GM18907 (cell line): ENCODE measurements around the gene C12orf76.
"Not testable (repeated sequence)": the region's sequence is repeated elsewhere in the genome, so short reads cannot be mapped to it uniquely, and the experiment has no call there.

Experiments
- ATAC-seq: cut with Tn5 transposase; IDR thresholded peaks from one replicate; pipeline ENCODE4 v1.9.1; 2021; ENCODE audit warnings: mild to moderate bottlenecking, moderate library complexity; ENCODE audit not compliant: unreplicated experiment

C12orf76 gene

DNA sequence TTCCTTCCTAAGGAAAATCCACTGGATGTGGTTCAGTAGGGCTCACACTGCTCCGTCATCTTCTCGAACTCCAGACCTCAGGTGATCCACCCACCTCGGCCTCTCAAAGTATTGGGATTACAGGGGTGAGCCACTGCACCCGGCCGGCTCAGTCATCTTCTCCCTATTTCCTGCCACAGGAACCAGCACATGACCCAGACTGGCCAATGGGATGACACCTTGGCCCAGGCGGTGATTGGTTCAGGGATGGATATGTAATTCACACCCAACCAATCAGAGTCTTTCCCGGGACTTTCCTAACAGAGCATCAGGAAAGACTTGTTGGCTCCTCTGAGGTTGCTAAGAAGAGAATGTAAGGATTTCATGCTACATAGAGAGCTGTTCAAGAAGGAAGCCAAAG lies 19.2 kb upstream of the C12orf76 start:
- no peak for ATAC-seq

DNA sequence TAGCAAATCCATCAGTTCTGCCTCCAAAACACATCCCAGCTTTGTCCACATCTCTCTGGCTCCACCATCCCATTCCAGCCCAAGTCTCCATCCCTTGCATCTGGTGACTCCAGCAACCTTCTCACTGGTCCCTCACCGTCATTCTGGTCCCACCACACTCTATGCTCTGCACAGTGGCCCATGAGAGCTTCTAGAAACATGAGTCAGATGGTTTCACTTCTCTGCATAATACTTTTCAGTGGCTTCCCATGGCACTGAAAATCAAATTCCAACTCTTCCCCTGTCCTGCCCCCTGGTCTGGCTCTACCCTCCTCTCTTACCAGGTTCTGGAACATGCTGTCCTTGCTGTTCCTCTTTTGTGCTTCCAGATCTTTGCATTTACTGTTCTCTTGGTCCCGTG lies 17.2 kb upstream of the C12orf76 start:
- ATAC-seq, result no peak

GRCh38 chr12:110062241-110062640 lies 13.9 kb upstream of the C12orf76 start:
- ATAC-seq, result no peak

GRCh38 chr12:110059651-110060000 lies 11.3 kb upstream of the C12orf76 start:
- ATAC-seq, result no peak

GRCh38 chr12:110058875-110059615 lies 10.7 kb upstream of the C12orf76 start:
- no peak for ATAC-seq

DNA sequence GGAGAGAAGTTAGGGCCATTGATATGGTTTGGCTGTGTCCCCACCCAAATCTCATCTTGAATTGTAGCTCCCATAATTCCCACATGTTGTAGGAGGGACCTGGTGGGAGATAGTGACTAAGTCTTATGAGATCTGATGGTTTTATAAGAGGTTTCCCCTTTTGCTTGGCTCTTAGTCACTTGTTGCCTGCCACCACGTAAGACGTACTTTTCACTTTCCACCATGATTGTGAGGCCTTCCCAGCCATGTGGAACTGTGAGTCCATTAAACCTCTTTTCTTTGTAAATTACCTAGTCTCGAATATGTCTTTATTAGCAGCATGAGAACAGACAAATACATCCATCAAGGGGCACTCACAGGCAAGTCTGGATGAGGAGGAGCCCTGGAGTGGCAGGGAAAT lies 8.3 kb upstream of the C12orf76 start:
- not testable (repeated sequence) for ATAC-seq

- not testable (repeated sequence) for ATAC-seq
Measured at GRCh38 chr12:110055375-110056352, 7.3 kb upstream of the C12orf76 start.

DNA sequence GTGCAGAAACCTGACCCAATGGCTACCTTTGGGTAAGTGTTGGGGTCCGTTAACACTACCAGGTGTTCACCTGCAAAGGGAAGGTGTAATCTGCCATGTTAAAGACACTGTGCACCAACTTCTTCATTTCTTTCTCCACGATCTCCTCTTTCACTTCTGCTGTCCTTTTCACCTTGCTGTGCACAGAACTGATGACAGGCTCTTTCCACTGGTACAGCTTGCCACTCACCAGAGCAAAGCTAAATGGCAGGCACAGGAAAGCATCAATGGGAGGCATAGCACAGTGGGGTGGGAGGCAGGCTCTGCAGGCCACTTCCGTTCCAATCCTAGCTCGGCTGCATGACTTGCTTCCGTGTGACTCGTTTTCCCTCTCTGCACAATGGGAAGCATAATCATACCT lies 2.6 kb upstream of the C12orf76 start:
- no peak for ATAC-seq

GRCh38 chr12:110049666-110050065 lies 1.3 kb upstream of the C12orf76 start:
- not testable (repeated sequence) for ATAC-seq

DNA sequence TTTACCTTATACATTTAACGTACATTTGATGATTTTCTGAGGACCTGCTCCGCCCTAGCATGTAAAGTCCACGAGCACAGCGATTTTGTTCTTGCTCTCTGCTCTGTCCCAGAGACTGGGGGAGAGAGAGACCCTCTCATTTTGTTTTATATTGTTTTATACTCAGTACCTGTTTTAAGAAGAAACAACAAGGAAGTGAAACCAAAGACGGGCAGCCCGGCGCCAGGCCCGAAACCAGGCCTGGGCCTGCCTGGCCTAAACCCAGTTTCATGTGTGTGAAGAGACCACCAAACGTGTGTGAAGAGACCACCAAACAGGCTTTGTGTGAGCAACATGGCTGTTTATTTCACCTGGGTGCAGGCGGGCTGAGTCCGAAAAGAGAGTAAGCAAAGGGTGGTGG lies 712 bp upstream of the C12orf76 start:
- ATAC-seq, result peak; percentile 19

- ATAC-seq, result no peak
Measured at GRCh38 chr12:110047297-110047940, 903 bp downstream of the C12orf76 start.

GRCh38 chr12:110046451-110047187 lies 1.7 kb downstream of the C12orf76 start:
- no peak for ATAC-seq

GRCh38 chr12:110042264-110042663 lies 6.1 kb downstream of the C12orf76 start:
- no peak for ATAC-seq

- ATAC-seq, result no peak
Measured at GRCh38 chr12:110039085-110039807, 9.1 kb downstream of the C12orf76 start.

- no peak for ATAC-seq
Measured at GRCh38 chr12:110038741-110039084, 9.6 kb downstream of the C12orf76 start.

DNA sequence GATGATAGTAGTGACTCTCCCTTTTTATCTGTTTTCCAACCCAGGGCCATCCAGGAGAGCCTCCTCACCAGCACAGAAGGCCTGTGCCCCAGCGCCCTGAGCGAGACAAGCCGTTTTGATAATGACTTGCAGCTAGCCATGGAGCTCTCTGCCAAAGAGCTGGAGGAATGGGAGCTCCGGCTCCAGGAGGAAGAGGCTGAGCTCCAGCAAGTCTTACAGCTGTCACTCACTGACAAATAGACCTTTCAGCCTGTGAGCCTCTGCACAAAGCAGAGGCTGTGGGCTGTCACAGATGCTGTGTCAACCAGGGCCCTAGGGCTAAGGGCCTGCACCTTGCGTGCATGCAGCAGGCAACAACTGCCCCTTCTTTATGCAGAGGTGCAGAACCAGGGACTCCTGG lies 11.0 kb downstream of the C12orf76 start:
- no peak for ATAC-seq

DNA sequence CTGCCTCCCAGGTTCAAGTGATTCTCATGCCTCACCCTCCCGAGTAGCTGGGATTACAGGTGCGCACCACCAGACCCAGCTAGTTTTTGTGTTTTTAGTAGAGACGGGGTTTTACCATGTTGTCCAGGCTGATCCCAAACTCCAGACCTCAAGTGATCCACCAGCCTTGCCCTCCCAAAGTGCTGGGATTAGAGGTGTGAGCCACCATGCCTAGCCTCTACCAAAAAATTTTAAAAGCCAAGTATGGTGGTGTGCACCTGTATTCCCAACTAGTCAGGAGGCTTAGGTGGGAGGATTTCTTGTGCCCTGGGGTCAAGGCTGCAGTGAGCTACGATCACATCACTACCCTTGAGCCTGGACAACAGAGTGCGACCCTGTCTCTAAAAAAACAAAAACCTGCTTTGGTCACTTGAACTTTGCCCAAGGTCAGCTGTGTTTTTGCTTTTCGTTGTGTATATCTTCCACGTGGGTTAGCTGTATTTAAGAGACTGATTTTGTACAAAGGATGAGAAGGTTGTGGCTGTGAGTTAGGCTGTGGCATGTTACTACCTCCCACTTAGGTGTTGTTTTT lies 12.7 kb downstream of the C12orf76 start:
- ATAC-seq, result no peak

DNA sequence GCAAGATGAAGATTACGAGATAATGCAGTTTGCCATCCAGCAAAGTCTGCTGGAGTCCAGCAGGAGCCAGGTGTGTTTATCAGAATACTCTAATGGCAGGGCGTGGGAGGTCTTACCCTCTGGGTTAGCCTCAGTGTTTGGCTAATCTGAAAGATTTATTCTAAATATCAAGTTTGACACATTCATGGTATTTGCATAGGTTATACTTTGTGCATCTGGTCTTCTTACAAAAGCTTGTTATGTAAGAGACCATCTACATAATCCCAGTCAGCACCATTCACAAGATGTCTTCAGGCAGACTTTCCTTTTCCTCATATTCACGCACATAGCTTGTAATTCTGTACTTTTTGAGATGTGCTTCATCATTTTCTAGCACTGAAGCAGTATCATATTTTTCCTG lies 14.4 kb downstream of the C12orf76 start:
- no peak for ATAC-seq

- no peak for ATAC-seq
Measured at GRCh38 chr12:110029290-110029815, 19.0 kb downstream of the C12orf76 start.

DNA sequence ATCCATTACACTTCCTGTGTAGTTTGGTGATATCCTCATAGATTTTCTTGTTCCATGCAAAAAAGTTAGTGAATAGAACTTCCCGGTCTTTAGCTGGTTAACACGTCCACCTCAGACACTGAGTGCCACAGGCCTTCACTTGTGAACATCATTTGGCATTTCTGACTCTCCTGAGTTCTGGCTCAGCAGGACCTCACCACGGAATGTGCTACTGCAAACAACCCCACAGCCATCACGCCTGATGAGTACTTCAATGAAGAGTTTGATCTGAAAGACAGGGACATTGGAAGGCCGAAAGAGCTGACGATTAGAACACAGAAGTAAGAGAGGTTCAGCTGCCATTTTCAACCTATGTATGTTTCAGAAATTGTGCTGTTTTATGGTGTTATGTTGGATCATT lies 20.0 kb downstream of the C12orf76 start:
- no peak for ATAC-seq
